ENCODE data around the gene IL1RN. TPM values are rescaled to one million over a fixed set of nuclear protein-coding genes. Genes with fewer than 3 reads are reported as not detected.

Gene IL1RN
- total RNA-seq, 1 donor from 2014 or later, result not detected

- no peaks in the 10 kb centered on the region for H3K36me3 Mint-ChIP-seq (ENCODE audit: low read depth)
- peaks cover 15% of the 10 kb centered on the region for H3K27me3 Mint-ChIP-seq (ENCODE audit: low read depth)
- DNase-seq (ENCODE audit: low spot score), result no peak
- H3K4me3 Mint-ChIP-seq (ENCODE audit: unreplicated experiment), result no peak overlapping the region
- no peaks in the 10 kb centered on the region for H3K4me1 Mint-ChIP-seq (ENCODE audit: low read depth)
- H3K27ac Mint-ChIP-seq (ENCODE audit: unreplicated experiment), result no peak overlapping the region
- H3K9me3 Mint-ChIP-seq (ENCODE audit: low read depth), result no peaks in the 10 kb centered on the region
- TF ChIP-seq, protein P1, sequence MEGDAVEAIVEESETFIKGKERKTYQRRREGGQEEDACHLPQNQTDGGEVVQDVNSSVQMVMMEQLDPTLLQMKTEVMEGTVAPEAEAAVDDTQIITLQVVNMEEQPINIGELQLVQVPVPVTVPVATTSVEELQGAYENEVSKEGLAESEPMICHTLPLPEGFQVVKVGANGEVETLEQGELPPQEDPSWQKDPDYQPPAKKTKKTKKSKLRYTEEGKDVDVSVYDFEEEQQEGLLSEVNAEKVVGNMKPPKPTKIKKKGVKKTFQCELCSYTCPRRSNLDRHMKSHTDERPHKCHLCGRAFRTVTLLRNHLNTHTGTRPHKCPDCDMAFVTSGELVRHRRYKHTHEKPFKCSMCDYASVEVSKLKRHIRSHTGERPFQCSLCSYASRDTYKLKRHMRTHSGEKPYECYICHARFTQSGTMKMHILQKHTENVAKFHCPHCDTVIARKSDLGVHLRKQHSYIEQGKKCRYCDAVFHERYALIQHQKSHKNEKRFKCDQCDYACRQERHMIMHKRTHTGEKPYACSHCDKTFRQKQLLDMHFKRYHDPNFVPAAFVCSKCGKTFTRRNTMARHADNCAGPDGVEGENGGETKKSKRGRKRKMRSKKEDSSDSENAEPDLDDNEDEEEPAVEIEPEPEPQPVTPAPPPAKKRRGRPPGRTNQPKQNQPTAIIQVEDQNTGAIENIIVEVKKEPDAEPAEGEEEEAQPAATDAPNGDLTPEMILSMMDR (IDR thresholded peaks at IDR 0.05), result no peak
Measured at GRCh38 chr2:113113807-113114206, 13.6 kb upstream of the IL1RN start.

DNA sequence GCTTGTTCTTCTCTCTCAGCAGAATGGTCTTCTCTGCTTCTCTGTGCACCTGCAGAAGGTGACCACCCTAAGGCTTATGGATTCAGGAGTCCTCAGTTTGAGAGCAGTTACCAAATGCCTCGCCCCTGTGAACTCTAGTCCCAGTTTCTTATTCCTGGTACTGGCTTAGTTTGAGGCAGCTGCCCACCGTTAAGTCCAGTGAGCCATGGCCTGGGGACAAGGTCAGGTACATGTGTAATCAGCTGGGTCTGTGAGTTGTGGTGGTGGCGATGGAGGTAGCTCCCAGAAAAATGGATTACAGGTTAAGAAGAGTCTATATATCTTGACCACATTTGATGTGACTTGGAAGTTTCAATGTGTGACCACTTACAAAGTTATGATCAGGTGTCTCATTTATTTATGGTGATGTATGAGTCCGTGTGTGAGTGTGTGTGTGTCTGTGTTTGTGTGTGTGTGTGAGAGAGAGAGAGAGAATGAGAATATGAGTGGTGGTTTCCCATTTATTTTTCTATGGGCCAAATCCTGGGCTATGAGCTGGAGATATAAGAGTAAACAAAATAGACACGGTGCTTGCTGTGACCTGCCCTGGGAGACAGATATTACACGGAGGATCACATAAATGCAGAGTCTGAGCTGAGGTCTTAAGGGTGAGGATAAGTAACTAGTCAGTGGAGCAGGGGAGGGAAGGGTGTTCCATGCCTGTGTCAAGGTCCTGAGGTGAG, 13.0 kb upstream of the IL1RN start:
- DNase-seq (ENCODE audit: low spot score), result no peak
- TF ChIP-seq, protein P1 (IDR thresholded peaks at IDR 0.05), result no peak
- Mint-ChIP-seq H3K27ac (ENCODE audit: unreplicated experiment) (no peak overlapping the region), H3K9me3 (ENCODE audit: low read depth) (no peaks in the 10 kb centered on the region), H3K4me1 (ENCODE audit: low read depth) (no peaks in the 10 kb centered on the region), H3K27me3 (ENCODE audit: low read depth) (peaks cover 15% of the 10 kb centered on the region), H3K36me3 (ENCODE audit: low read depth) (no peaks in the 10 kb centered on the region), H3K4me3 (ENCODE audit: unreplicated experiment) (no peak overlapping the region)

GRCh38 chr2:113114996-113115395, 12.4 kb upstream of the IL1RN start:
- TF ChIP-seq, protein P1 (IDR thresholded peaks at IDR 0.05), result no peak
- no peaks in the 10 kb centered on the region for H3K36me3 Mint-ChIP-seq (ENCODE audit: low read depth)
- no peaks in the 10 kb centered on the region for H3K4me1 Mint-ChIP-seq (ENCODE audit: low read depth)
- peaks cover 14% of the 10 kb centered on the region for H3K27me3 Mint-ChIP-seq (ENCODE audit: low read depth)
- H3K4me3 Mint-ChIP-seq (ENCODE audit: unreplicated experiment), result no peak overlapping the region
- H3K27ac Mint-ChIP-seq (ENCODE audit: unreplicated experiment), result no peak overlapping the region
- no peaks in the 10 kb centered on the region for H3K9me3 Mint-ChIP-seq (ENCODE audit: low read depth)
- DNase-seq (ENCODE audit: low spot score), result no peak

GRCh38 chr2:113116100-113116958, 11.1 kb upstream of the IL1RN start:
- Mint-ChIP-seq H3K36me3 (ENCODE audit: low read depth) (no peaks in the 10 kb centered on the region), H3K27me3 (ENCODE audit: low read depth) (peaks cover 21% of the 10 kb centered on the region), H3K4me3 (ENCODE audit: unreplicated experiment) (no peak overlapping the region), H3K4me1 (ENCODE audit: low read depth) (no peaks in the 10 kb centered on the region), H3K9me3 (ENCODE audit: low read depth) (no peaks in the 10 kb centered on the region), H3K27ac (ENCODE audit: unreplicated experiment) (no peak overlapping the region)
- DNase-seq (ENCODE audit: low spot score), result no peak
- TF ChIP-seq, protein P1 (IDR thresholded peaks at IDR 0.05), result no peak

GRCh38 chr2:113117541-113118262, 9.7 kb upstream of the IL1RN start:
- Mint-ChIP-seq H3K9me3 (ENCODE audit: low read depth) (no peaks in the 10 kb centered on the region), H3K36me3 (ENCODE audit: low read depth) (no peaks in the 10 kb centered on the region), H3K4me1 (ENCODE audit: low read depth) (no peaks in the 10 kb centered on the region), H3K27me3 (ENCODE audit: low read depth) (peaks cover 32% of the 10 kb centered on the region), H3K4me3 (ENCODE audit: unreplicated experiment) (no peak overlapping the region), H3K27ac (ENCODE audit: unreplicated experiment) (no peak overlapping the region)
- TF ChIP-seq, protein P1 (IDR thresholded peaks at IDR 0.05), result no peak
- DNase-seq (ENCODE audit: low spot score), result no peak
